GM21390 (cell line): ENCODE results near the gene VENTX.

Source experiments
- ATAC-seq: cut with Tn5 transposase; IDR thresholded peaks from one replicate; pipeline ENCODE4 v1.9.1; 2021; ENCODE audit not compliant: unreplicated experiment

VENTX gene

DNA sequence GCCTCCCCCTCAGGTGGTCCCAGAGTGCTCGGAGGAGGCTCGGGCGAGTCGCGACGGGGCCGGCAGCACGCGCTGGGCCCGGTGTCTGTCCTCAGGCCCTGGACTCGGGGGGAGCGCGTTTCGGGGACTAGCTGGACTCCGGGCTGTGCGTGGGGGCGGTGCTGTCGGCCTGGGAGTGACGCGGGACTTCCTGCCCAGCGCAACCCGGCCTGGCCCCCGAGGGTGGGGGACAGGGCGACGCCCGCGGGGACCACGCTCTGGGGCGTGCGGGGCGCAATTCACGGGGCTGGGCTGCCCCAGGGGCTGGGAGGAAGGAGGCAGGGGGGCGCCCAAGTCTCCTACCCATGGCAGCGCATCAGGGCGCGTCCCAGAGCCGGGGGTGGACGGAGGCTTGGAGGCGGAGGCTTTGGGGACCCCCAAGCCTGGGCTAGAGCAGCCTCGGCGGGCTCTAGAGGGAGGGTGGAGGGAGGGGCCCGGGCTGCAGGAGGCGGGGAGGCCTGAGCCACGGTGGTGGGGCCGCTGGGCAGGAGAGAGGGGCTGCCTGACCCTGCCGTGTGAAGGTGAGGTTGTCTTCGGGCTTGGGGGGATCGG is 2.3 kb upstream of the VENTX start:
- ATAC-seq, result no peak

- no peak for ATAC-seq
Measured at GRCh38 chr10:133235932-133236331, 1.7 kb upstream of the VENTX start.

DNA sequence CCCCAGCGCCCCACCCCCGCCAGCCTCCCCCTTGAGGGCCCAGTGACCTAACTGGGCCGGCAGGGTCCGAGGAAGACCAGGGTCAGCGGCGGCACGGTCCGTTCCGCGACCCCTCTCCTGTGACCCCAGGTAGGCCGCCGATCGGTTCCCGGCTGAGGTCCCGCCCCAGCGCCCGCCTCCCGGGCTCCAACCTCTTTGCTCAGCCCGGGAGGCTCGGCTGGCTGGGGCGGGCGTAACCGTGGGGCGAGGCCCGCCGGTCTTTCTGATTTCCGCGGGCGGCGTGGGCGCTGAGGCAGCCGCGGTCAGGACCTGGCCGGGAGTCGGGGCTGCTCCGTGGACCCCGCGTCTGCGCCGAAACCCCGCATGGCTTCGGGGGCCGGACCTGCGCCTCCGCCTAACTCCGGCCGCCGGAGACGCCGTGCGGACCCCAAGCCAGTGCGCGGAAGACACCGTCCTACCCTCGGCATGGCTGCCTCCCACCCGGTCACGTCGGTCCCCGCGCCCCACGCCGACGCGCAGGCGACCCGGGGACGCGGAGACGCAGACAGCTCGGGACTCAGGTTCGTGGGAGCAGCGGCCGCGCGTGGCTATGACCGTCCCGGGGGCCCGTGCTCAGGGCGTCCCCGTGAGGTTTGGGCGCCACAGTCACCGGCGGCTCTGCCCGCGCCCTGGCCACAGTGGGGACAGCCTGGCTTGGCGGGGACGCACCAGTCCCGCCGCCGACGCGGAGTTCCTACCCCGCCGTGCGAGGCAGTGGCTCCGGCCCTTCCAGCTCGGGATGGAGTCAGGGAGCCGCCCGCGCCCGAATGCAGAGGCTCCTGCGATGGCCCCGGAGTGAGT is 1.0 kb upstream of the VENTX start:
- no peak for ATAC-seq

DNA sequence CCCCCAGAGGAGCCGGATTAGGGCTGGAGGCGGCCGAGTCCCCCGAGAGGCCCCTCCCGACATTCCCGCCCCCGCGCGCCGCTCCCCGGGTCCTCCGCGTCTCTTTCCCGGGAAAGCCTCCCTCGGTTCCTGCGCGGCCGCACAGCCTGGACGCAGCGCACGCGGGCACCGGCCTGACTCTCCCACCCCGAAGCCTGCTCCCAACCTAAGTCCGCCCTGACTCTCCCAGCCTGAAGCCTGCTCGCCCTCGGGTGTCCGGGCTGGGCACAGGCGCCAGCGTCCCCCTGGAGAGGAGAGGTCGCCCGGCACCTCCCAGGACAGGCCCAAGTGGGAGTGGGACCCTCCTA is 441 bp upstream of the VENTX start:
- ATAC-seq, result no peak

DNA sequence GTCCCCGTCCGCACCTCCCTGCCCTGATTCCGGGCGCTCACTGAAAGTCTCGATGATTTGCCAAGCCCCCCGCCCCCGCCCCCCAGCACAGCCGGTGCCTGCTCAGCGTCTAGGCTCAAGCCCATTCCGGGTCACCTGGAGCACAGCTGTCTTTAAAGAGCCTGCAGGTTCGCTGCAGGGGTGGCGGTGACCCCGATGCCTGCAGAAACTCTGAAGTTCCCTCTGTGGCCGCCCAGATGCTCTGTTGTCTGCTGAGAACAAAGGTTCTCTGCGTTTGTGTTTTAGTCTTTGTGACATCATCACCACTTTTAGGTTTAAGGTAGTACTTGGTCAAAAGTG is 780 bp downstream of the VENTX start:
- no peak for ATAC-seq

DNA sequence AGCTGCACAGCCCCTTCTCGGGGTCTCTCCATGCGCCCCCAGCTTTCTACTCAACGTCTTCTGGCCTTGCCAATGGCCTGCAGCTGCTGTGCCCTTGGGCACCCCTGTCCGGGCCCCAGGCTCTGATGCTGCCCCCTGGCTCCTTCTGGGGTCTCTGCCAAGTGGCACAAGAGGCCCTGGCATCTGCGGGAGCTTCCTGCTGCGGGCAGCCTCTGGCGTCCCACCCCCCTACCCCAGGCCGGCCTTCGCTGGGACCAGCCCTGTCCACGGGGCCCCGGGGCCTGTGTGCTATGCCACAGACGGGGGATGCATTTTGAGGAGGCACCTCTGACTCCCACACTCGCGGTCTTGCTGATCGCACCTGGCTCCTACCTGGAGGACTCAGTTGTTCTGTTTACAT is 2.3 kb downstream of the VENTX start:
- ATAC-seq, result no peak

DNA sequence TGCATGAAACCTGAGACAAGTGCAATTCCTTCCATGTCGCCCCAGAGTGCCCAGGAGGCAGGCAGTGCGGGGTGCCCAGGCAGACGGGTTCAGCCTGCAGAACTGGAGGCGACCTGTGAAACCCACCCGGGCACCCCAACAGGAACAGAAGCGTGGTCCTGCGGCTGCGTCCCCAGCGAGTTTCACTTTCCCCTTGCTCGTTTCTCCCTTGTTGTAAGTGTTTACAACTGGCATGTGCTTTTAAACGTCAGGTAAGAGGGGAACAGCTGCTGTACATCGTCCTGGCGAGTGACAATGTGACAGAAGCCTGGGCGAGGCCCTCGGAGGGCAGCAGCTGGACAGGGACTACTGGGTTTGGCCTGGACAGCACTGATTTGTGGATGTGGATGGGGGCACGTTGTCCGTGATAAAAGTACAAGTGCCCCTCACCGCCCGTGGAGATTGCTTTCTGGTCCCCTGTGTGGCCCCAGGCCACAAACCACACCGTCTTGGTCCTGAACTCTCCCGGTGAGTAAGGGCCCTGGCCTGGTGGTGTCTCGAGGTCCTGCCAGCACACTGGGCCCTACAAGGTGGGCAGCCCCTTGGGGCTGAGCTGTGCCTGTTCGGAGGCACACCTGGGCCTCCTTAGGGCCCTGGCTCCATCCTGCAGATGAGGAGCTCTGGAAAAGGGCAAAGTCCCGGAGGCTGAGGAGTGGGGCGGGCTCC is 4.0 kb downstream of the VENTX start:
- ATAC-seq, result peak; percentile 68

DNA sequence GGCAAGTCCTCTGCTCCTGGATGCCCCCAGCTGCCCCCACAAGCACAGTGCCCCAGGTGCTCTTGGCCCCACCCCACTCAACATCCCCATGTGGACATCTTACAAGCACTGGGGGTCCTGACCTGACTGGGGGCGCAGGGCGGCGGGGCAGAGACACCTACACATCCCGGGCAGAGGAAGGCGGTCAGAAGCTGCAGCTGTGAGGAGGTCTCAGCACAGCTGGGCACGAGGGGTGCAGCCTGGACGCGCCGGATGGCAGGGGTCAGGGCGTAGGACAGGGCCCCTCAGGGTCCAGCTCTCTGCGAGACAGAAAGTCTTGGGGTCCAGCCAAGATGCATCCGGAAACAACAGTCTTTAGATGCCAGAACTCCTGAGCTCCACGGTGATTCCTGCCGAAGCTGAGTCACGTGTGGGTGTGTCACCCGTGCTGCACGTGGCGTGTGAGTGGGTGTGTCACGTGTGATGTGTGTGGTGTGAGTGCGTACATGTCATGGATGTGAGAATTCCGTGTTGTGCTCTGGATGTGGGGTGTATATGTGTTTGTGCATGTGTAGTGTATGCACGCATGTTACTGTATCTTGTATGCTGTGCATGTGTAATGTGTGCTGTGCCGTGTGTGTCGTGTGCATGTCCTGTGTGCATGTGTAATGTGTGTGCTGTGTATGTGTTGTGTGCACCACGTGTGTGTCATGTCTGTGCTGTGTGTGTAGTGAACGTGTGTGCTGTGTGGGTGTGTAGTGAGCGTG is 5.1 kb downstream of the VENTX start:
- ATAC-seq, result no peak

- ATAC-seq, result no peak
Measured at GRCh38 chr10:133243593-133243992, 5.9 kb downstream of the VENTX start.

- no peak for ATAC-seq
Measured at GRCh38 chr10:133245439-133246235, 8.0 kb downstream of the VENTX start.

- no peak for ATAC-seq
Measured at GRCh38 chr10:133246236-133246626, 8.6 kb downstream of the VENTX start.

- ATAC-seq, result no peak
Measured at GRCh38 chr10:133247681-133248333, 10.2 kb downstream of the VENTX start.

- ATAC-seq, result no peak
Measured at GRCh38 chr10:133248334-133248715, 10.7 kb downstream of the VENTX start.

DNA sequence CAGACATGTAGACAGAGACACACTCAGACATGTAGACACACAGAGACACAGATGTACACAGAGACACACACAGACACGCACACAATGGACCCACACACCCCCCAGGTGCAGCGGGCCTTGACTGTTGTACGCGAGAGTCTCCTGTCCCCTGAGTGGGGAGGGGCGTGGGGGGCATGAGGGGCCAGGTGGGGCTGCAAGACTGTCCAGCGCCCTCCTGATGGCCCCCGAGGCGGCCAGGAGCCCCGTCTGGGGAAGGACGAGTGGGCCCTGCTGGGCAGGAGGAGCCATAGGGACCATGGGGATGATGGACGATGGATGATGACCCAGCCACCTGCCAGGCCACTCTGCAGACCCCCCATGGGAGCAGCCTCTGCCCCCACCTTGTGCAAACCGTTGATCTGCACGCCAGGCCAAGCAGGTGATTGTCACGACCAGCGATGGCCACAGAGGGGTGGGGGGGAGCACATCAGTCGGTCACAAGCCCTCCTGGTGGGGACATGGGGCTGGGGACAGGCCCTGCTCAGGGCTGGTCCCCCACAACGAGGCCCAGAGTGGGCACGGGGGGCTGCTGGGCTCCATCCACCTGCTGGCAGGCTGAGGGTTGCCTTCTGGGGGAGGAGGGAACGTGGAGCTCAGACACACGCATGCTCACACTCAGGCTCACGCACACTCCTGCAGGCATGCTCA is 11.6 kb downstream of the VENTX start:
- ATAC-seq, result no peak

DNA sequence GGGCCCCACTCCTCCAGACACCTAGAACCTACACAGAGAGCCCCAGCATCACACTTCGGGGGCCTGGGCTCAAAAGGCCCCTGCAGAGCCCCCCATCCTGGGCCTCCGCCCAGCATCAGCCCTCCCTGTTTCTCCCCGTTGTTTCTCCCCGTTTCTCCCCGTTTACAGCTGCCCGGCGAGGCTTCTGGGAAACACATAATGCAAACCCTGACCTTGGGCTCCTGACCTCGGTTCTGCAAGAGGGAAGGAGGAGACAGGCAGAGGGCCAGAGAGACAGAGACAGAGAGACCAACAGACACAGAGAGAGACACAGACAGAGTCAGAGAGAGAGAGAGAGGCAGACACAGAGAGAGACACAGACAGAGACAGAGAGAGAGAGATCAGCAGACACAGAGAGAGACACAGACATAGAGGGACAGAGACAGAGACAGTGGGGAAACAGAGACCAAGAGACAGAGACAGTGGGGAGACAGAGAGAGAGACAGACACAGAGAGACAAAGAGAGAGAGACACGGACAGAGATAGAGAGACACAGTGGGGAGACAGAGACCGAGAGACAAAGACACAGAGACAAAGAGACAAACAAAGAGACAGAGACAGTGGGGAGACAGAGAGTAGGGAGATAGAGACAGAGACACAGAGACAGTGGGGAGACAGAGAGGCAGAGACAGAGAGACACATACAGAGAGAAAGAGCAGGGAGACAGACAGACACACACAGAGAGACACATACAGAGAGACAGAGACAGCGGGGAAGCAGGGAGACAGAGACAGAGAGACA is 12.5 kb downstream of the VENTX start:
- ATAC-seq, result no peak

DNA sequence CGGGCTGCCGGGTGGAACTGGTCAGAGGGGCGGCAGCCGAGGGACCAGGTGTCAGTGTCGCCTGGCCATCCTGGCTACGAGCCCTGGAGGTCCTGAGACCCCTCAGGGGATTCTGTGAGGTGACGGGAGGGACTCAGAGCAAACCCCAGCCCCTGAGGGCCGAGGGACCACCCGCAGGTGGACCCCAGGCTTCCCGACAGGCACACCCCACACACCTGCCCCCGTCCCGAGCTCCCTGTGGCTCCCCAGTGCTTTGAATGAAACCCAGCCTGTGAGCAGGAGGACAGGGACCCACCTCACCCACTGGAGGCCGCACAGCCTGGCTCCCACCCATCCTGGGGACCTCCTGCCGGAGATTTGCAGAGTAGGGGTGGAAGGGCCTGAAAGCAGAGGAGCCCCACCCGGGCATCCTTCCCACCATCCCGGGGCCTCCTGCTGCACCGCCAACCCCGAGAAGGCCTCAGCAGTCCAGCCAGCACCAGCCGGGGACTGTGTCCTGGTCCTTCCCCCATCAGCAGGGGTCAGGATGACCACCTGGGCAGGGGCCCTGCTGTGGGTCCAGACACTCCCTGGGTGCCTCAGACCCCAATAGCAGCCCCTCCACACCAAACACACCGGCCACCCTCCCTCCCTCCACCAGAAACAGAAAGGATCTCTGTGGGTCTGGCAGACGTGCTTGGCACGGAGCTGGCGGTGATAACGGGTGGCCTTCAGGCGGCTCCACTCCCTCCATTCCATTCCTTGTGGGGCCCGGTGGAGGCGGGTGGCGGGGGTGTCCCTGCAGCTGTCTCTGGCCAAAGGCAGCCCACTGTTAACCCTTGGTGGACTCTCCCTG is 13.9 kb downstream of the VENTX start:
- ATAC-seq, result no peak

- no peak for ATAC-seq
Measured at GRCh38 chr10:133252223-133252552, 14.5 kb downstream of the VENTX start.

DNA sequence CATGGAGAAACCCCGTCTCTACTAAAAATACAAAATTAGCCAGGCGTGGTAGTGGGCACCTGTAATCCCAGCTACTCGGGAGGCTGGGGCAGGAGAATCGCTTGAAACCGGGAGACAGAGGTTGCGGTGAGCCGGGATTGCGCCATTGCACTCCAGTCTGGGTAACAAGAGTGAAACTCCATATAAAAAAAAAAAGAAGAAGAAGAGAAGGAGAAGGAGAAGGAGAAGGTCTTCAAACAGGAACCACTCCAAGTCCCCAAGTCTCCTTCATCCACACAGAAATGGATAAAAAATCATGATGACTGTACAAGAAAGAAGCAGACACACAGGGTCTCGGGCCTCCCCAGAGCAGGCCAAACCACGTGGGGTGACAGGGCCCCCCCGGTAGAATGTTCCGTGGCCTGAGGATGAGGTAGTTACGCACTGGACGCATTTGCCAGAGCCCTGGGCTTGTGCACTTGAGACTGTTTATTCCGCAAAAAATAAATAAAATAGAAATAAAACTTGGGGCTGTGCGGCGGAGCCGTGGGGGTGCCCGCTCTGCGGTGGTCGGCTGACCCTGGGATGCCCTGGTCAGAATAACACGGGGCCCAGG is 15.8 kb downstream of the VENTX start:
- ATAC-seq, result no peak
